GDM1 (cell line): ENCODE measurements around the gene SETBP1.
"Not testable (repeated sequence)": the region's sequence is repeated elsewhere in the genome, so short reads cannot be mapped to it uniquely, and the experiment has no call there.

ENCODE experiments used
- DNase-seq: peaks from one replicate; lab custom pipeline; 2025; lab: John Stamatoyannopoulos, UW

The SETBP1 gene

GRCh38 chr18:44791520-44791919 lies 110.8 kb downstream of the SETBP1 start:
- no peak for DNase-seq

GRCh38 chr18:44792456-44793061 lies 111.9 kb downstream of the SETBP1 start:
- DNase-seq = no peak

GRCh38 chr18:44793194-44793593 lies 112.5 kb downstream of the SETBP1 start:
- DNase-seq = no peak

- no peak for DNase-seq
These were observed 113.0 kb downstream of the SETBP1 start for GRCh38 chr18:44793685-44794084.

- no peak for DNase-seq
These were observed 114.6 kb downstream of the SETBP1 start for GRCh38 chr18:44795241-44795640.

- DNase-seq = no peak
These were observed 116.0 kb downstream of the SETBP1 start for GRCh38 chr18:44796429-44797428.

GRCh38 chr18:44798433-44799048 lies 117.9 kb downstream of the SETBP1 start:
- DNase-seq = no peak

- DNase-seq = no peak
These were observed 118.8 kb downstream of the SETBP1 start for GRCh38 chr18:44799382-44799906.

- DNase-seq = no peak
These were observed 119.3 kb downstream of the SETBP1 start for GRCh38 chr18:44799907-44800421.

GRCh38 chr18:44800766-44801165 lies 120.1 kb downstream of the SETBP1 start:
- not testable (repeated sequence) for DNase-seq

GRCh38 chr18:44801781-44802180 lies 121.1 kb downstream of the SETBP1 start:
- DNase-seq = no peak

- no peak for DNase-seq
These were observed 121.8 kb downstream of the SETBP1 start for GRCh38 chr18:44802508-44802907.

- DNase-seq = no peak
These were observed 122.4 kb downstream of the SETBP1 start for GRCh38 chr18:44803019-44803650.

GRCh38 chr18:44804033-44804432 lies 123.3 kb downstream of the SETBP1 start:
- DNase-seq = no peak

GRCh38 chr18:44805176-44805575 lies 124.5 kb downstream of the SETBP1 start:
- DNase-seq = no peak

GRCh38 chr18:44805643-44806042 lies 125.0 kb downstream of the SETBP1 start:
- no peak for DNase-seq

- DNase-seq = no peak
These were observed 127.1 kb downstream of the SETBP1 start for GRCh38 chr18:44807766-44808165.

GRCh38 chr18:44811572-44812125 lies 131.0 kb downstream of the SETBP1 start:
- no peak for DNase-seq

GRCh38 chr18:44812426-44812825 lies 131.7 kb downstream of the SETBP1 start:
- no peak for DNase-seq

- no peak for DNase-seq
These were observed 132.9 kb downstream of the SETBP1 start for GRCh38 chr18:44813586-44813985.

GRCh38 chr18:44815108-44815507 lies 134.4 kb downstream of the SETBP1 start:
- DNase-seq = no peak
